ENCODE data around the gene AICDA. TPM values are rescaled to one million over a fixed set of nuclear protein-coding genes. Genes with fewer than 3 reads are reported as not detected.

Gene AICDA
- polyA plus RNA-seq, 1 donor, result 0.45 TPM

DNA sequence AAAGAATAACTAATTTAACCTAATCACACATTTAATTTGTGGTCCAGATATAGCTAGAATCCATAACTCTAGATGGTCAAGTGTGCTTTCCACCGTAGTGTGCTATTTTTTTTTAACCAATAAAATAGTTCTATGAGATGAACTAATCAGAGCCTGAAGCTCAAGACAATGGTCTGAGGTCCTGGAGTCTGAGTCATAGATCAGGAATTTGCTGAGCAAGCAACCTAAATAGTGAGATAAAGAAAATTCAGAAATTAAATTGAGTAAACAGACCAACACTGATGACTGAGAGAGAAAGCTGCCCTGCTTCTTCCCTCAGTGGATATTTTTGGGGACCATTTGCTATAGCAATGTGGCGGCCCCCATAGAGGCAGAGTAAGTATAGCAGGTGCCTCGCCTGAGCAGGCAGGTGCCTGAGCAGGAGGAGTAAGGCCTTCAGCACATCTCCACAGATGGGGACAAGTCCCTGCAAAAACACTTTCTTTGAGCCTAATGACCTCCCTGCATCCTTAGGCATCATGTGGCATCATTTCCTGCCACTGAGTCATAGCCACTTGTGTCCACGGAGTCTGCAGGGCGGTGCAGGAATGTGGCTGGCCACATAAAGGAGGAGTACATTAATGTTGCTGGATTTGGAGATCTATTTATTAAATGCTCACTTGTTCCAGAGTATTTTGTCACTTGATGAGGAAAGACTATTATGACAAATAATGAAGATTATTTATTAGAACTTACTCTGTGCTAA lies 58.0 kb downstream of the AICDA start:
- DNase-seq, result no peak

- no peak for DNase-seq
Measured at GRCh38 chr12:8553088-8553627, 59.5 kb downstream of the AICDA start.

Other genes starting within 250 kb of the AICDA start
- 0.27 TPM for gene CLEC6A, start 156.9 kb downstream of the AICDA start, polyA plus RNA-seq (ENCODE audit: insufficient read length)
- gene CLEC4D, start 99.4 kb downstream of the AICDA start, polyA plus RNA-seq (ENCODE audit: insufficient read length), result 0.43 TPM
- 1.8 TPM for gene CLEC4E, start 72.0 kb downstream of the AICDA start, polyA plus RNA-seq (ENCODE audit: insufficient read length)
- gene MFAP5, start 50.0 kb upstream of the AICDA start, polyA plus RNA-seq (ENCODE audit: insufficient read length), result 0.25 TPM
- 140 TPM for gene RIMKLB, start 85.1 kb upstream of the AICDA start, polyA plus RNA-seq (ENCODE audit: insufficient read length)
- gene A2ML1, start 209.8 kb upstream of the AICDA start, polyA plus RNA-seq (ENCODE audit: insufficient read length), result 0.78 TPM

Measured in left kidney (tissue), 2 donors.